ENCODE data around the gene CAMTA1.

Gene CAMTA1

DNA sequence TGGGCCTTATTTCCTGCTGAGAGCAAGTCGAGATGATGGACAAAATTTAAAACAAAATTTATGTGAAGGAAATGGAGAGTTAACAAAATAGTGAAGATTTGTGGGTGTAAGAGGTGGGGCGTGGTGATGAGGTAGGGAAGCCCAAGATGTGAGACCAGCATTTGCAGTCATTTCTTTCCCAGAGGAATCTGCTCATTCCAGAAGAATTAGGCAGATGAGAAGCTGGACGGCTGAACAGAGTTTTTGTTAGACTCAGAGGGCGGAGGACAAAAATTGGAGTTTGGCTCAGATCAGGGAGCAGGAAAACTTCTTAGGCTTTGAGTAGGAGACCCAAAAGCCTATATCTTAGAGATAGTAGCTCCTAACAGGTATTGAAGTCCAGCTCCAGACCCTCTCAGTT lies 65.3 kb downstream of the CAMTA1 start:
- no peak for DNase-seq (ENCODE audit: low read depth, low spot score)

DNA sequence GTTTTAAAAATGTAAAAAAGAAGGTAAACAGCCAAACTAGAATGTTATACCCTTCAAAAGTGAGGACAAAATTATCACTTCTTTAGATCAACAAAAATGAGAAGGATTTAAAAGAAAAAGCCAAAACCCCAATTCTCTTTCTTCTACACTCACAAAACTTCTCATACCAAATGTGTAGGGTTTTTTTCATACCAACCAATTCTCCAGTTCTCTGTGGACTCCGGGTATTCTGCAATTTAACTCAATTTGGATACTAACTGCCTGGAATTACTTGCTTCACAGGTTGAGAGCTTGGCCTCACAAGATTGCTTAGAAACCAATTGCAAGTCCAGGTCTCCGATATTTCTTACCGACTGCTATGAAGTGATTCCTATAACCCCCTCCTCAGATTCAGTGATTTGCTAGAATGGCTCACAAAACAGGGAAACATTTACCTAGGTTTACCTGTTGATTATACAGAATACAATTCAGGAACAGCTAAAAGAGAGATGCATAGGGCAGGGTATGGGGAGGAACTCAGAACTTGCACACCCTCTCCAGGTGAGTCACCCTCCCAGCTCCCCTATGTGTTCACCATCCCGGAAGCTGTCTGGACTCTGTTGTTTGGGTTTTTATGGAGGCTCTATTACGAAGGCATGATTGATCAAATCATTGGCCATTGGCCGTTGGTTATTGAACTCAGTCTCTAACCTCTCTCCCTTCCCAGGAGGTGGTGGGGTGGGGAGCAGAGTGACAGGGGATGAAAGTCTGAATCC lies 67.1 kb downstream of the CAMTA1 start:
- DNase-seq (ENCODE audit: low read depth, low spot score), result no peak

DNA sequence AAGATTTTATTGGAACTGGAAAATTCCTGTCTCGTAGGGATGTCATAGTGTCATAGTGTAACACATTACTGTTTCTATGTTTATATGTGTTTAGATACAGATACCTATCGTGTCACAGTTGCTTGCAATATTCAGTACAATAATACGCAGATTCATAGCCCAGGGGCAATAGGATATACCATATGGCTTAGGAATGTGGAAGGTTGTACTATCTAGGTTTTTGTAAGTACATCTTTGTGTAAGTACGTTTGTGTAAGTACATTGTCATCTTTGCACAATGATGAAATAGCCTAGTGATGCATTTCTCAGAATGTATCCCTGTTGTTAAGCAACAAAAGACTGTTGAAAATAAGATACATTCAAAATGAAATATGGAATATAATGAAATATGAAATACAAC lies 68.9 kb downstream of the CAMTA1 start:
- no peak for DNase-seq (ENCODE audit: low read depth, low spot score)

DNA sequence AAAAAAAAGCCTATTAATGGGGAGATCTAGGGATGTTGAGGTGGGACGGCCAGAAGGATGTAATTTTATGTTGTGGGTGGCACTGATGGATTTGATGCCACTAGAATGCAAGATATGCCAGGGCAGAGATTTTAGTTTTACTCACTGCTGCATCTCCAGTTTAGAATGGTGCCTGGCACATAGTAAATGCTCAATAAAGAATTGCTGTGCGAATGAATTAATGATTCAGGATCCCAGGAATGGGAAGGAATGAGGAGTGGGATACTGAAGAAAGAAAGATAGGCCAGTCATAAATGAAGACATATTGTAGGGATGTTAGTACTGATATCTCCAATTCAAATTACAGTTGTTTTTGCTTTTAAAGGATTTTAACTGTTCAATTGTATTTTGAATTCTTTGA lies 72.6 kb downstream of the CAMTA1 start:
- no peak for DNase-seq (ENCODE audit: low read depth, low spot score)

DNA sequence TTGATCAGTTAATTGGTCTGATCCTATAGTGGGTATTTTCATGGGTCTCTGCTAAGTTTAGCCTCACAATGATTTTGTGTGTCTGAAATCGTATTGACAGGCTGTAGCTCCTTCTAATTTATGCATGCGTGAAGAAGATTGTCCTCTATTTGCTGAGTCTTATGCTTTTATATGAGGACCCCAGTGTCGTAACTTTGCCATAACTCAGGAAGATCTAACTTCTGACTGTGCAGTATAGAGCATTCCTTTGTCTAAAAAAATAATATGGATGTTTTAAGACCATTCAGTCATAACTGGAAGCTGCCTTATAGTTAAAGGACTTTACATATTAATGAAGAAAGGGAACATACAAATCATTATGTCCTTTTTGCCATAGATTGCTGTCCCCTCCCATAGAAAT lies 73.3 kb downstream of the CAMTA1 start:
- DNase-seq (ENCODE audit: low read depth, low spot score), result no peak

DNA sequence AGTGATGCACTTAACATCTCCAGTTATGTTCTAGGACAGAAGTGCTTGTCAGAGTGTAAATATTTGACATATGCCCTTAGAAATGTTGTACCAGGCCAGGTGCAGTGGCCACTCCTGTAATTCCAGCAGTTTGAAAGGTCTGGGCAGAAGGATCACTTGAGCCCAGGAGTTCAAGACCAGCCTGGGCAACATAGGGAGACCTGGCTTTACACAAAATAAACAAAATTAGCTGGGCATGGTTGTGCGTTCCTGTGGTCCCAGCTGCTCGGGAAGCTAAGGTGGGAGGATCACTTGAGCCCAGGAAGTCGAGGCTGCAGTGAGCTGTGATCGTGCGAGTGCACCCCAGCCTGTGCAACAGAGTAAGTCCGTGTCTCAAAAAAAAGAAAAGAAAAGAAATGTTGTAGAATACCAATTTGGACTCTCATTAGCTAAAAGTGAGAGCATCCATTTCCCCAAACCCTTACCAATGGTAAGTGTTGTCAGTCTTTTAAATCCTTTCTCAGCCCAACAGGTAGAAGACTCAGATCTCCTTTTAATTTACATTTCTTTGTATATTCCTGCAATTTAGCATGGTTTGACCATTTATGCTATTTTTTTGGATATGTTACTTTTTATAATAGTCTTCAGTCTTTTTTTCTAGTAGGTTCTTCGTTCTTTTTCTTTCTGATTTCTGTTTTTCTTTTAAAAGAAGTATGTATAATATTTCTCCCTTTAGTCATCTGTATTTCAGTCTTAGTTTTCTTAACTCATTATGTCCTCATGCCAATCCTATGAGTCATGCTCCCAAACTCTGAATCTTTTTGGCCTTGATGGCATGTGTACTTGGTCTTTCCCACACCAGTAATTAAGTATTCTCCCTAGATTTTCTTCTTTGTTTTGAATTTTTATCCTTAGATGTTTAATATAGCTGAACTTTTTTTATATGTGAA lies 74.4 kb downstream of the CAMTA1 start:
- peak; percentile 80 for DNase-seq (ENCODE audit: low read depth, low spot score)

DNA sequence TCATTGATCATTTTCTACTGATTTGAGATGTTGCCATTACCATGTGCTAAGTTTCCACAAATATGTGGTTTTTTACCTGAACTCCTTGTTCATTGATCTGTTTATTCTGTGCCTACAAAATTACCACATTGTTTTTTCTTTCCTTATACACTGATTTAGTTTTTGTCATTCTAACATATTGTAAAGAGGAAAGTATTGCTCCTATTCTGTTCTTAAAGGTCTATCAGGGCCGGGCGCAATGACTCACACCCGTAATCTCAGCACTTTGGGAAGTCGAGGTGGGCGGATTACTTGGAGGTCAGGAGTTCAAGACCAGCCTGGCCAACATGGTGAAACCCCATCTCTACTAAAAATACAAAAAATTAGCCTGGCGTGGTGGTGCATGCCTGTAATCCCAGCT lies 75.1 kb downstream of the CAMTA1 start:
- DNase-seq (ENCODE audit: low read depth, low spot score), result no peak

DNA sequence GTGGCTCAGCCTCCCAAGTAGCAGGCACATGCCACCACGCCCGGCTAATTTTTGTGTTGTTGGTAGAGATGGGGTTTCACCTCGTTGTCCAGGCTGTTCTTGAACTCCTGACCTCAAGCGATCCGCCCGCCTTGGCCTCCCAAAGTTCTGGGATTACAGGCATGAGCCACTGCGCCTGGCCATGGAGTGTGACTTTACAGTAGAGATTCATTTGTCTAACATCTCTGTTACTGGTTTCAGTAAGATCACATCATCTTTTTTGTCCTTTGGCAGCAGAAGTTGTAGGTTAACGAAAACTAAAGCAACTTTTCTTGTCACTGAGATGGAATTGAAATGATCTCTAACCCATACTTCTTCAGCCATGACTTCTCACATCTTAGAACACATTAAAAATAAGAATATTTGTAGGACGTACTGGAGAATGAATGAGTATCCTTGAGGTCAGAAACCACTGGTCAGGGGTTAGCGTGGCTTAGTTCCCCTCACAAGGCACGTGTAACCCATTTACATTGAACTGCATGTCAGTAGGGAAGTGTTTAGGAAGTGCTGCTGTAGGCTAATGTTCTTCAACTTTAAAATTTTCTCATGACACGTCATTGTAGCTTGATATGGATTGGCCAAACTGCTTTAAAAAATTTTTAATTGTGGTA lies 75.9 kb downstream of the CAMTA1 start:
- no peak for DNase-seq (ENCODE audit: low read depth, low spot score)

DNA sequence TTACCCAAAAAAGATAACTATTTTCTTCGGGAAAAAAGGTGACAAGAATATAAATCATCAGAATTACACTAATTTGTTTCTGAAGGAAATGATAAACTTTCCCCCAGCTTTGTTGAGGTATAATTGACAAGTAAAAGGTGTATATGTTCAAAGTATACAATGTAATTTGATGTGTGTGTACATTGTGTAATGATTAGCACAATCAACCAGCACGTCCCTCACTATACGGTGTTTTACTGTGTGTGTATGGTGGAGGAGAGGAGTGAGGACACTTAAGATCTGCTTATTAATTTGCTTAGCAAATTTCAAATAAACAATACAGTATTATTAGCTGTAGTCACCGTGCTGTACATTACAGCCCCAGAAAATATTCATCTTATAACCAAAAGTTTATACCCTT lies 77.7 kb downstream of the CAMTA1 start:
- no peak for DNase-seq (ENCODE audit: low read depth, low spot score)

DNA sequence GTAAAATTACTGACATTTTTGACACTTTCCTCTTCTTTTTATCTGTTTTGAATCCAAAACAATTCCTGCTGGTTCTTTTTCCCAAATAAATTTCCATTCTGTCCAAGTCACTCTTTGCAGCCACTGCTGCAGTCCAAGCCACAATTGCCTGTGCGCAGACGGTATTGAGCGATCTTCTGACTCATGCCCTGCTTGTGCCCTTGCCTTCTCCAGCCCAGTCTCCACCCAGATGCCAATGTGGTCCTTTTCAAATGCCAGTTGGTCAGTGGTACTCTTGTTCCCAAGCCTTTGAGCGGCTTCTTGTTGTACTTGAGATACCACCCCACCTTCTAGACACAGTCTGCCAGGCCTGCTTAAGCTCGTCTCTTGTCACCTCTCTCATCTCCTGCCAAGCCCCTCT lies 78.9 kb downstream of the CAMTA1 start:
- no peak for DNase-seq (ENCODE audit: low read depth, low spot score)

DNA sequence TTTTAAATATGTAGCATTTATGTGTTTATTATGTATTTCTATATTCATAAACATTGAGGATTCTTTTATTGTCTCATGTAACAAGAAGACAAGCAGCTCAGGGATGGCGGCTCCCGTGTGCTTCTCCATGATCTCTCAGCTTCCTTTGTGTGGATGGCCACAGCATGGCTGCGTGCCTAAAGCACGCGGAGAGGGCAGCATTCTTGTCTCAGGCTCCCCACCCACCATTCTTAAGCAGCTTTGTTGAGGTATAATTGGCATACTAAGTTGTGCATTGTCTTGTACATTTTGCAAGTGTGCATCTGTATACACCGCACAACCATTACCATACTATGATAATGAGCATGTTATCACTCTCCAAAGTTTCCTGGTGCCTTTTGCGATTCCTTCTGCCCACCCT lies 81.6 kb downstream of the CAMTA1 start:
- DNase-seq (ENCODE audit: low read depth, low spot score), result no peak

DNA sequence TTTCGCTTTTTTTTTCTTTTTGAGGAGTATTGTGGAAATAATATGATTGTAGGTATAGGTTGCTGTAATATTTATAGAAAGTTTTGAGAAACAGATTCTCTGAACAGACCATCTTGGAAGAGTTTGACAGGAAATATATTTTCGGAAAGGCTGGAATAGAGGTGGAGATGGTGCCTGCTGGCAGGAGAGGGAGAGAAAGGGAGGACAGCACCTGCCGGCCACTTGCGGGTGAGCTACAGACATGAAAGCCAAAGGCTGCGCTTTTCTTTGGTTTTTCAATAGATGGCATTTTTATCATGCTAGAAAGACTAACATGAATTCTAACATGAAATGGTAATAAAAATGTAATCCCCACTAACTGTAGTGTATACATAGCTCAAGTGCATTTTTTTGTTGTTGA lies 82.1 kb downstream of the CAMTA1 start:
- DNase-seq (ENCODE audit: low read depth, low spot score), result no peak

DNA sequence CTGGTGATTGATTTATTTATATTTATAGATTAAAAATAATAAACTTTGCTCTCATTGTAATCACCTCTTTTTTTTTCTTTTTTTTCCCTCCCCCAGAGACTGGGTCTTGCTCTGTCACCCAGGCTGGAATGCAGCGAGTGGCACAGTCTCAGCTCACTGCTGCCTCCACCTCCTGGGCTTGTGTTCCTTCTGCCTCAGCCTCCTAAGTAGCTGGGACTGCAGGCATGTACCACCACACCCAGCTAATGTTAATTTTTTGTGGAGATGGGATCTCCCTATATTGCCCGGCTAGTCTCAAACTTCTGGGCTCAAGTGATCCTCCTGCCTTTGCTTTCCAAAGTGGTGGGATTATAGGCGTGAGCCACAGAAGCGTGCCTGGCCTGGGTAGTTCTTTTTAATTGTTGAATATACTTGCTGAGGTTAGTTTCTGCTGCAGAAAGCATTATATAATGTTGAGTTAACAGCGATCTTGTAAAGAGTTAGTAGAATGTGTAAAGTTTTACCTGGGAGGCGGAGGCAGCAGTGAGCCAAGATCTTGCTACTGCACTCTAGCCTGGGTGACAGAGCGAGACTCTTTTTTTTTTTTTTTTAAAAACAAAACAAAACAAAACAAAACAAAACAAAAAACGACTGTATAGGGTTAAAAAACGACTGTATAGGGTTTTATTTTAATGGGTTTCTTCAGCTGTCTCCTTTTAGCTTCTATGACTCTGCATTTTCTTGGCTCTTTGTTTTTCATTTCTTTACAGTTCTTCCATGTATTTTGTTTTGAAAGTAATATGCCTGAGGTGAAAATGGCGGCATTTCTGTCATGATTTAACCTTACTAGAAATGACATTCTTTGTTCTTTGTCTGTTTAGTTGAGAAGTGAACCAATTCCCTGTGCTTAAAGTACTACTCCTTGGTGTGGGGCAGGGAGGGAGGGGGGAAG lies 82.7 kb downstream of the CAMTA1 start:
- no peak for DNase-seq (ENCODE audit: low read depth, low spot score)

DNA sequence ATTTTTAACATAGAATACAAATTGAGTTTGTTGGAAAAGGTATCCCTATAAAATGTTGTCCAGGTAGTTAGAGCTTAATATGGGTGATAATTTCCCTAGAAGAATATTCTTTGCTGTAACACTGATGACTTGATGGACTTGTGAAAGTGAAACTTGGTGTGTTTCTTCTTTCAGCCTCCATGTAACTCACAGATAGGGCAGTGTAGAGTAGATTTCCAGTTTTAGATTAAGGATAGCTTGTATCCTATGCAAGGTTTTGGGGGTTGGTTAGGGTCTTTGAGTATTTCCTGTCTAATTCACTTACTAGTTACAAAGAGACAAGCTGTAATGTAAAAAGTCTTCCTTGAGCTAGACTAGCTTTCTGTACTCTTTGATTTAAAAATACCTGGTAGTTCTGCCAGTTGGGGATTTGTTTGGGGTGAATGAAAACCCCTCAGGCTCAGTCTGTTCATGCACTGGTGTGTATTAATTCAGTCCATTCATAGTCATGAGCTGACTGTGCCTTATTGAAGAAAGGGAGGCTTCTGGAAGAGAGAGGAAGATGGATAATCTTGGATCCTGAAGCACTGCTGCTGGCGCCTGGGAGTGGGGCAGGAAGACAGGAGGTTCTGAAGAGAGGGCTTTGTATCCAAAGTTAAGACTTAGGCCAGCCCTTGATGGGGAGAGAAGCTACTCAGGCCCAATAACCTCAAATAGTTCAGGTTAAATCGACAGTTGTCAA lies 83.6 kb downstream of the CAMTA1 start:
- no peak for DNase-seq (ENCODE audit: low read depth, low spot score)

DNA sequence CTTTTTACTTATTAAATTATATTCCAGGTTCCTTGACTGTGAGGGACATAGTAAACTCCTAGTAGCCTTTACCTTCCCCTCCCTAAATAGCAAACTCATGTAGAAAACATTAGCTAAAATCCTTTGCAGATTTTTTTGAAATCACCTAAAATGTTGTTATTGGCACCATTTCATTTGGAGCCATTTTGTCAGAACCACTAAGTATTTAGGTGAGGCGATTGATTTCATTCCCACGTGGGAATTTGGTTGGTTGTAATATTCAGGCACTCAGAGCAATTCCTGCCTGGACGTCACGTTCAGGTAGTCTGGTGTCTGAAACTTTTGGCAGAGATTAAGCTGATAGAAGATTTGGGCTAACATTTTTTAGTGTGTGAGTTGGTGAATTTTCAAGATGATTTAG lies 84.3 kb downstream of the CAMTA1 start:
- no peak for DNase-seq (ENCODE audit: low read depth, low spot score)

DNA sequence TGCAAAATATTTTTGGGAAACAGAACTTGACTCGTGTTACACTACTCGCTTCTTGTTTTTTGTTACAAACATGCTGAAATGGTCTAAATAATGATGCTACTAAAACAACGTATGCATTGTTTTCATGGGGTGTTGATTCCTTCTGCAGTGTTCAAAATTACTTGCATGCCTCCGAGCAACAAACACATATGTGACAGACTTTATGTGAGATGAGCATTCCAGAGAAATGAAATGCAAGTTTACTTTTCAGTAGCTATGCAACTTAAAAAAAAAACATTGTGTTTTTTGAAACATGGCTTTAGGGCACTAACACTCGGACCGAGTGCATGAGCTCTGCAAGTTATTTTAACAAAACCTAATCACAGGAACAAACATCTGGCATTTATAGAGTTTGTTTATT lies 84.8 kb downstream of the CAMTA1 start:
- DNase-seq (ENCODE audit: low read depth, low spot score), result no peak

DNA sequence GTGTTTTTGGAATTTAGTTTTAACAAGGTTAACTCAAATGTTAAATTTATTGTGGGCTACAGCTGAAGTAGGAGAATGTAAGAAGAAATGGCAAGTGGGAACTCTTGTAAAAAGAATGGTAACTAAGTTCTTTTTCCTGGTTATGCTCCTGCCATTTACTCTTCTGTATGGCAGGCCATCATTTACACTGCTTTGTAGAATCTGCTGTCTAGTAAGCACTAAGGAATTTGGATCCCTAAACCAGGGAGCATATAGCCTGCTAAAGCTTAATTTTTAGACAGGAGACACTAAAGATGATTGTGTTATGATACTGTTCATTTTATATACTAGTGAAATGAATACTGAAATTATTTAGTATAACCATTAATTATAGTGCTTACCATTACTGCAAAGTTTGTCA lies 85.3 kb downstream of the CAMTA1 start:
- no peak for DNase-seq (ENCODE audit: low read depth, low spot score)

DNA sequence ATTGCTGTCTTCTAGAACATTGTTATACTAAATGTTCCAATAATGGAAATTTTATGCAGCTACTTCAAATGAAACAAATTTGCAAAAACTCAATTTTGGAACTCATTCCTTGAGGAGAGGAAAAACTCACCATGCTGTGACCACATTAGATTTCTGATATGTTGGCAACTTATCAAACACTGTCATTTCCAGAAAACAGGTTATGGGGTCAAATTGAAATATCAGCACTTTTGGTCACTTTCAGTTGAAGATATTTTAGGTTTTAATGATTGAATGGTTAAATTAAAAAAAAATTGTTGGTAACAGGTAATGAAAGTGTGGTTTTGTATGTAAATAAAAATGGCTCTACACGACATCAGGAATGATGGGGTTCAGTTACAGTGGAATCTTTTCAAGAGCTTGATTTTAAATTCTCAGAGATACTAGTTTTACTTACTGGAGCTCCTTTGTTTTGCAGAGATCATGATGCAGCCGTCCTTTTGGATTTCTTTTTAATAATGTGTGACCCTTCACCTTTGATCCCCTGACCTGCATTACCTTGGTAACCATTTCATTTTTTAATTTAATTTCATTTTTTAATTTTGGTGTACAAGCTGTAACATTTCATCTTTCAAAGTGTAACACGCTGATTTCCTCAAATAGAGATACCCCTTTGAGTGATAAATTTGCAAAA lies 86.2 kb downstream of the CAMTA1 start:
- DNase-seq (ENCODE audit: low read depth, low spot score), result no peak

DNA sequence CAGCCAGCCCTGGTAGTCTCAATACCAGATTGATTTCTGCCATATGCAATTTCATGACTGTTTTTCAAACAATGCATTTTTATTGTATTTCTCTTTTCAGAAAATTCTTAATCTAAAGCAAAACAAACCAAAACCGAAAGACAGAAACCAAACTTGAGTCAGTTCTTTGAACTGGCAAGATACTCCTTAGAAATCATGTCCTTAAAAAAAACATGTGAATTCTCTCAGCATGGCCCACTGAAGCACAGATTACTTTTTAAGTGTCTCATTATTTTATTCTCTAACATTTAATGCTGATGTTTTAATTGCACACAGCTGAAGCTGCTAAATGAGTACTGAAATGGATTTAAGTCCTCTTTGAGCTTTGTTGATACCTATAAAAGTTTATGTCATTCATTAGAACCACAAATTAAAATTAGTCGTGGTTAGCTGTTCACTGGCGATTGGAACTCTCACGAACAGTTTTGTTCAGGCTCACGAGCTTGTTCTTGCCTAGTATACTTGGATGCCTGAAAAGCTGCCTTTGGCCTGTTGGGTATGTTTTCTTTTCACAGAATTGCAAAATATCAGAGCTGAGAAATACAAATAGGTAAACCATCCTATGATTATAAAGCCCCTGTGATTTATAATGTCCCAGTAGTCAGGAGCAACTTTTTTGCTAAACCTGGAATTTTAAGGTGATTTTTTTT lies 87.5 kb downstream of the CAMTA1 start:
- no peak for DNase-seq (ENCODE audit: low read depth, low spot score)

Data from smooth muscle cell of the brain vasculature (primary cell).